NOMO-1 treated with DMSO at 0.1 percent for 48 hours (cell line): Measurements from ENCODE around the gene LMNB1.

ENCODE experiments used
- DNase-seq: peaks from one replicate; lab custom pipeline; 2025; ENCODE audit not compliant: unreplicated experiment; lab: John Stamatoyannopoulos, UW

LMNB1 gene

GRCh38 chr5:126854526-126855110, 77.7 kb downstream of the LMNB1 start:
- DNase-seq: no peak

DNA sequence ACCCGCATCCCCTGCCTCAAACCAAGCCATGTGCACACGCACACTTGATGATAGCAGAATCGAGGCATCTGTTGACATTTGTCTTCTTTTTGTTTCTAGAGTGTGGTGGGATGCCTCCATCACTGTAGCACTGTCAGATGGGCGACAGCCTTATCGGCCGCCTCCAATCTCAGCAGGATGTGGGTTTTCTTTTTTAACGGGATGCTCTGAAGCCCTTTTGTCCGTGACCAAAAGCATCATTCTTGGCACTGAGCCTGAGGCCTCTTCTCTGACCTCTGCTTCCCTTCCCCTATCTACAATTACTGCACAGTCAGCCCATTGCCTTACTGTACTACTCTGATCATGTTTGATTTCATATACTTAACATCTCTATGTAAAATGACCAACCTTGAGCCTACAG, 78.3 kb downstream of the LMNB1 start:
- DNase-seq: no peak

- DNase-seq: no peak
Observed at GRCh38 chr5:126857472-126858410, 80.8 kb downstream of the LMNB1 start.

DNA sequence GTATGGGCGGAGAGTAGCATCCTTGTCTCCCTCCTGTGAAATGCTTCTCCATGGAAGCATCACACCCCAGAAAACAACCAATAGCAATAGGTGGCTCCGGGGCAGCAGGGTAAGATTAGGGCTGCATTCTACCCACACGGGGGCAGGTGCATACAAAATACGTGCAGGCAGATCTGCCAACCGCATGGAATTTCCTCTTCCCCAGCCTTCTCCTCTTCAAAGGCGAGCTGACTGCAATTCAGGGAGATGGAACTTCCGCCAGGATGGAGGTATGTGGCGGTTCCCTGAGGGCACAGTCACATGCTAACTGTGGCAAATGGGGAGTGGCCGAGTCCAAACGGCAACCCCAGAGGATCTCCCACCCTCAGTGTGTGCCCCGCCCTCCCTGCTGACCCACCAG, 81.5 kb downstream of the LMNB1 start:
- DNase-seq: no peak

- DNase-seq: no peak
Observed at GRCh38 chr5:126863402-126863801, 86.5 kb downstream of the LMNB1 start.

GRCh38 chr5:126864042-126864688, 87.2 kb downstream of the LMNB1 start:
- DNase-seq: no peak

DNA sequence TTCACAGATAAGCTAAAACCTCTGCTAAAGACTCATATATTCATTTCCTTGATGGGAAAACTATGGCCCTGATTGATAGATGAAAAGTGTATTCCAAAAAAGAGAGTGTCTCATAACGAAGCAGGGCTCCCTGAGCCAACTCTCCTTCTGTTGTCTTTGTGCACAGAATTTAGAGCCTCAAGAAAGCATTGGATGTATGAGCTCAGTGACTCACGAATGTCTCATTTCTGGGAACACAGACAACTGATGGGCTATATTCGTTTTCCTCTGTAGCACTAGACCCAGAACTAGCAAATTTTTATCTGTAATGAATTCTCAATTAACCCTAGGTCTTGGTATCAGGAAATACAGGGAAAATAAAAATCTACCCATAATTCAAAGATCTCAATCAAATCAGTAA, 88.4 kb downstream of the LMNB1 start:
- DNase-seq: no peak

DNA sequence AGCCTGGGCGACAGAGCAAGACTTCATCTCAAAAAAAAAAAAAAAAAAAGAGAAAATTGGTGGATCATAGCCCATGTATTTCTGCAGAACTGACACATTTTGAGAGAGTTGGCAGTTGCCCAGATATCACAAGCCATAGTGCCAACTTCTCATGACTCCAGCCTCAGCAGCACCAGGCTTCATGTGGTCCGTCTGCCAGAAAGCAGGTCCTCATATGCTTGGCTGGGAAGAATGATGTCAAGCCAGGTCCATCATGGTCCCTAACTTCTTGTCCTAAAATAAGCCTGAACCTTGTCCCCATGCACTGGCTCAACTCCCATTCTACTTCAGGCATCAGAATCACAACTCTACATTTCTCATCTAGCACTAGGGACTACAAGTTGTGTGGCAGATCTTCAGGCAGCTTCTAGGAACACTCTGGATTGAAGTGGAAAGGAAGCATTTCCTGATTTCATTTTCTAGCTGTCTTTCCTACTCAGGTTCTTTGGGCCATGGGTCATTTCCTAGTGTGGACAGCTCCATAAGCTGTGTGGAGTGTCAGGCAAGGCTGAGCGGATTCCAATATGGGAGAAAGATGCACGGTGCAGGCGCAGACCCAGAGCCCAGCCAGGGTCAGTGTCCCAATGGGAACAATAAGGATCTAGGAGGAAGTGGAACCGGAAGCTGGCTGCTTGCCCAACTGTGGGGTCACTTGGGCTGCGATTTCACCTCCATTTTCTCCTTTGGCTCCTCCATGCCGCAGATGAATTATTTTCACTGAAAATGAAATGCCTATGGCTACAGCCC, 90.1 kb downstream of the LMNB1 start:
- no peak for DNase-seq

DNA sequence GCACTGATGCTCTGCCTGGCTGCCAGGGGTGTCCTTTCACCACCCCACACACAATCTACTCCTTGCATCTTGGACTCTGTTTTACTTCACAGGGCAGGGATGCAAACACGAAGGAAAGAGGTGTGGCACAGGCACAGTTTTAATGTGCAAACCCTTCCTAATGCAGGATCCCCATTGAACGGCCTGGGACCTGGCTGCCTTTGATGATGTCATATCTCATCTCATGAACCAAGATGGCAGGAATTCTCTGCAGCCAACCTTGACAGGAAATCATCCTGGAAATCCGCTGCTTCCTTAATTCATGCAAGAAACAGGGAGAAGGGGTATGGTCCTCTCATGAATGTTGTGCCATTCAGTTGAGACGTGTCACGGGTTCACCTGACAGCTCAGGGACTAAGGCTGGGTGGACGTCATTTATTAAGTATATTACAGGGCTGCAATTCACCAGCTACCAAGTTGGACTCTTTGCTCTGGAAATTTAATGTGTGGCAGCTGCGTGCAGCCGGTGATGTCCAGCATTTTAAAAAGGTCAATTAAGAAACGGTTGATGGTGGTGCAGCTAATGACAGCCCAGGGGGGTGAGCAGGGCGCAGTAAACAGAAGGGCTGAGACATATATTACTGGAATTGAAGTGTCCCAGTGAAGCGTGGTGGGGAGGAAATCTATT, 91.5 kb downstream of the LMNB1 start:
- DNase-seq: no peak

DNA sequence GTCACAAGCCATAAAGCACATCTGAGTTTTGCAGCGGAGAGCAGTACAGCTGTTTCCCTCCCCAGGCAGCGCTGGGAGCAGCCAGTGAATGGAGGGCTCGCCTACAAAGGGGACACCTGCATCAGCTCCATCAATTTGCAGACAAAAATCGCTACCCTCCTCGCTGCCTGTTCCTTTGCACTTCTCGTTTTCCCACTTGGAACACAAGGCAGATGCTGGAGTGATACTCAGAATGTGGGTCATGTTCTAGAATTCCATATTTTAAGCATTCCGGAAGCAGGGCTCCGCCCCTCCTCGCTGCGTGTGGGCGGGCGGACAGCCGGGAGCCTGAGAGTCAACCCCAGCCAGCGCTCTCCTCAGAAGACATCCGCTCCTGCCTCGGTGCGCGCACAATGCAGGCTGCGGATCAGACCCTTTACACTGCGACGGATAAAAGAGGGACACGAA, 92.1 kb downstream of the LMNB1 start:
- DNase-seq: no peak

GRCh38 chr5:126871441-126871840, 94.5 kb downstream of the LMNB1 start:
- peak; percentile 51 for DNase-seq

DNA sequence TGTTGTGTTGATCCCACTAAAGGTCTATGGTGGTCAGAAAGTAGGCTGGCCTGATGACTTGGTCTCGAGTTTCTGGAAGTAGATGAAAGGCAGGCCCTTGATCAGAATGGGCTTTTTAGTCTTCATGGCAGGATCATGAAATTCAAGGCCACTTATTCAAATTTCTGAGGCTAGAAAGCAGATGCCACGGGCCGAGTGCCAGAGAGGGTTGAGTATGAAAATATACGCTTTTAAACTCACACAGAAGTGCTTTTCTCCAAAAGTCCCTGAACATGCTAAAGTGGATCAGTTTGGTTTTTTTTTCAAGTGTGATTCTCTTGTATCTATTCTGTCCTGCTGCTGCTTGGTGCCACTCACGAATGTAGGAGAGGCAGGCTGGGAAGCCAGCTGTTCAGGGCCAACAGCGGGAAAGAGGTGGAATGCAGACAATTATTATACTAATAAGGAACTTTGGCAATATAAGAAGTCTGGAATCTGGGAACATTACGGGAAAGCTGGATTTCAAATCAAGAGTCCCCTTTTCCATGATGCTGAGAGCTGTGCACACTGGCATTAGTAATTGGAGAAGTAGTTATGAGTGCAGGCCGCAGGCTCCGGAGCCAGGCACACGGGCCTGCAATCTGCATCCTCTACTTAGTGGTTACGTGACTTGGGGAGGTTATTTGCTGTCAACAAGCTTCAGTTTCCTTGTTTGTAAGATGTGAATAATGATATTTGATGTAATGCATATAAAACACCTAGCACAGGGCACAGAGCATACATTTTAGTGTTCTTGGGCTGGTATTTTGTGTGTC, 95.8 kb downstream of the LMNB1 start:
- no peak for DNase-seq

- no peak for DNase-seq
Observed at GRCh38 chr5:126875303-126875785, 98.4 kb downstream of the LMNB1 start.

DNA sequence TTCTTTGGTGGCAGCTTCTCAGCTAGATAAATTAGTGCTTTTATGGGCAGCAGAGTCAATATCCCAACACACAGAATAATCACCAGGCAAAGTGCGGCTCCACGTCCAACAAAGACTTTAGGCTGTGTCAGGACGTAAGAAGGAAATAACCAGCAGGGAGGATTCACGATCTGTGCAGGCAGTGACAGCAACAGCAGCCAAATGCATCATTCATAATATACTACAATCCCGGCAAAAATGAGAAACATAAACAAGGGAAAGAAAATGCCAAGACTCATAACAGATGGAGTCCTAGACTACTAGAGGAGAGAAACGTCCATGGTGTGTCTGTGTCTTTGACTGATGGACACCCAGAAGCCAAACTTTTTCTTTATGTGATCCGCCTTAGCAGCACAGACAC, 100.7 kb downstream of the LMNB1 start:
- DNase-seq: no peak

DNA sequence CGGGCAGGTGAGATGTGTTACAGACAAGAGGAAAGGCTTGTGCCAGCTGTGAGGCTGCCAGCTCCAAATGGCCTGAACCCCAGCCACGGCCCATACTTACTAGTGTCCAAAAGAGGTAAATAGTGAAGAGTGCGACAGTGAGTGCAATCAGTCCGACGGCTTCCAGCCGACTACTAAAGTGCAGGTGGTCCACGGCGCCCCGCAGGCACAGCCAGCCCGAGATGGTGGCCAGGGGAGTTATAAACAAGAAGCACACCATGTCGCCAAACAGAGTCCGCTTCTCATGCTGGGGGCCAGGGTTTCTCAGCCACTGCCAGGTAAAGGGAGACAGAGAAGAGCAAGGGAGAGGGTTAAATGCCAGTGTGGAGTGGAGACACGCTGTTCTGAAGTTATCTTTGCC, 101.1 kb downstream of the LMNB1 start:
- no peak for DNase-seq

- no peak for DNase-seq
Observed at GRCh38 chr5:126878634-126879033, 101.7 kb downstream of the LMNB1 start.

GRCh38 chr5:126881821-126882600, 105.1 kb downstream of the LMNB1 start:
- no peak for DNase-seq

DNA sequence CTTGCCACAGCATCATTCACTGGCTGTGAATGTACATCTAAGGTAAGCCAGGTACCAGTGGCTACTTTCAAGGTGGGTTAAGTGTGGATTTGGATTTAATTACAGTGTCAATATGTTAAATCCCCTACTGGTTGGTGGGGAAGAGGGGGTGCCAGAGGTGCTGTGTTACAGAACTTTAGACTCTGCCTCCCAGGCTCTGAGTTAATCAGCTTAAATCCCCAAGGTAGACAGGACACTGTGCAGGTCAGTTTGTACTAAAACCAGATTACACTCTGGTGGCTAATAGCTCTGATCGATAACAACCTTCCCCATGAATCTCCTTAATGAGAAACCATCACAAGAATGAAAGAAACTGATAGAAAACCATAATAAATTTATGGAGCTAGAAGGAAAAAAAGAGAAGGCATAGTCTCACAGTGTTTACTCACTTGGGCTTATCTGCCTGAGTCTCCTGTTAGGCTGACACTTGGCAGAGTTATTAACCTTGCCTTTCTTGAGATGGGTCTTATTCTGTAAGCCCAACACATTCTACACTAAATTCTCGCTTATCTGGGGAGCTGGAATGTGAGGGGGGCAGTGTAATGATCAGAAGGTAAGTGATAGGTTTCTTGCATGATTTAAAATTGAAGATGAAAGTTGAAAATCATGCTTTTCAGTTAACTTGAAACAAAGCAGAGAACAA, 106.8 kb downstream of the LMNB1 start:
- DNase-seq: no peak
